Tibial artery (tissue), 4 donors: Measurements from ENCODE around the gene LGALS7B.
A peak's percentile ranks its signal among the peaks of the same experiment; 100 is the strongest.
"Not testable (repeated sequence)": the region's sequence is repeated elsewhere in the genome, so short reads cannot be mapped to it uniquely, and the experiment has no call there.

Experiments used
- DNase-seq, 2 donors: peaks; one replicate each; pipeline ENCODE4 v3.0.0-alpha.2; 2019
- H3K27ac ChIP-seq, 2 donors: fragments of 200-600 bp; sonication (generic) in 1 of 2; 1 replicate in 1 of 2; 2 replicates in 1 of 2; pipeline ENCODE4 v1.5.1; 2018 to 2019; ENCODE audit warnings: mild to moderate bottlenecking in 1 of 2
- H3K27me3 ChIP-seq, 2 donors: fragments of 200-600 bp; sonication (generic) in 1 of 2; one replicate each; pipeline versions ENCODE4 v1.5.1 to v1.6.0; 2016 to 2019
- H3K36me3 ChIP-seq, 3 donors: fragments of 200-600 bp; sonication (generic) in 2 of 3; one replicate each; pipeline ENCODE4 v1.5.1; 2016 to 2019; ENCODE audit warnings: mild to moderate bottlenecking in 2 of 3
- H3K4me1 ChIP-seq, 4 donors: fragments of 200-600 bp; sonication (generic) in 2 of 4; 1 replicate in 3 of 4; 2 replicates in 1 of 4; pipeline ENCODE4 v1.5.1; 2016 to 2019
- H3K4me3 ChIP-seq, 2 donors: fragments of 200-600 bp; sonication (generic) in 1 of 2; 1 replicate in 1 of 2; 2 replicates in 1 of 2; pipeline ENCODE4 v1.5.1; 2018 to 2019; ENCODE audit warnings: mild to moderate bottlenecking in 2 of 2
- H3K9me3 ChIP-seq, 3 donors: fragments of 200-600 bp; sonication (generic) in 1 of 3; one replicate each; pipeline ENCODE4 v1.5.1; 2016 to 2019
- CTCF ChIP-seq, 2 experiments: fragments of 200-600 bp in 1 of 2; fragments of 450-650 bp in 1 of 2; IDR thresholded peaks; one replicate each; pipeline ENCODE4 v1.5.1; 2017 to 2019; ENCODE audit warnings: antibody characterized with exemption in 2 of 2, mild to moderate bottlenecking in 1 of 2, moderate library complexity in 1 of 2
- intact Hi-C: fragments of 100-400 bp; cut with DNase I; formaldehyde crosslinking; loops from one replicate; pipeline ENCODE4 v1.15.0; 2023; ENCODE audit warnings: low total_unique reads

The LGALS7B gene

GRCh38 chr19:38765214-38765613, 23.8 kb upstream of the LGALS7B start:
- Histone ChIP-seq H3K9me3 (no peaks in the 10 kb centered on the region), H3K4me3 (no peak overlapping the region), H3K27me3 (no peaks in the 10 kb centered on the region), H3K36me3 (no peaks in the 10 kb centered on the region), H3K27ac (no peak overlapping the region), H3K4me1 (peaks cover 0 to 8% (median 3%) of the 10 kb centered on the region in 4 donors)
- TF ChIP-seq CTCF (IDR thresholded peaks at IDR 0.05): no peak
- no peak for DNase-seq
- intact Hi-C loops: loop anchor here (10.0 kb wide), 1 partner anchor 110 kb away; the partner anchor contains the start of gene RINL

GRCh38 chr19:38766276-38767047, 22.5 kb upstream of the LGALS7B start:
- Histone ChIP-seq H3K27ac (no peak overlapping the region), H3K4me1 (peaks cover 0 to 9% (median 3%) of the 10 kb centered on the region in 4 donors), H3K36me3 (no peaks in the 10 kb centered on the region), H3K27me3 (no peaks in the 10 kb centered on the region), H3K4me3 (no peak overlapping the region), H3K9me3 (no peaks in the 10 kb centered on the region)
- no peak for TF ChIP-seq CTCF (IDR thresholded peaks at IDR 0.05)
- DNase-seq: no peak
- intact Hi-C loops: loop anchor here (10.0 kb wide), 1 partner anchor 108 kb away; the partner anchor contains the start of gene RINL

GRCh38 chr19:38769635-38770211, 19.3 kb upstream of the LGALS7B start:
- no peaks in the 10 kb centered on the region for H3K27me3 ChIP-seq
- TF ChIP-seq CTCF (IDR thresholded peaks at IDR 0.05): peak; percentile 78 to 83
- intact Hi-C loops: loop anchor here (10.0 kb wide), 1 partner anchor 105 kb away; the partner anchor contains the start of gene RINL
- peak; percentile 86 to 89 for DNase-seq
- peak overlapping the region in 1 of 2 donors; percentile 37 for H3K27ac ChIP-seq
- no peaks in the 10 kb centered on the region for H3K36me3 ChIP-seq
- peak overlapping the region; percentile 34 to 44 for H3K4me3 ChIP-seq
- H3K4me1 ChIP-seq: peaks cover 0 to 9% (median 3%) of the 10 kb centered on the region in 4 donors
- H3K9me3 ChIP-seq: no peaks in the 10 kb centered on the region

GRCh38 chr19:38770228-38770948, 18.6 kb upstream of the LGALS7B start:
- DNase-seq, H3K27me3 ChIP-seq, H3K4me1 ChIP-seq, intact Hi-C loops, H3K36me3 ChIP-seq, H3K9me3 ChIP-seq: not testable (repeated sequence)
- Histone ChIP-seq H3K4me3 (peak overlapping the region; percentile 34 to 44), H3K27ac (peak overlapping the region in 1 of 2 donors; percentile 37)

GRCh38 chr19:38770949-38771275, 18.1 kb upstream of the LGALS7B start:
- intact Hi-C loops, DNase-seq: not testable (repeated sequence)

GRCh38 chr19:38771569-38771968, 17.4 kb upstream of the LGALS7B start:
- not testable (repeated sequence) for H3K4me3 ChIP-seq

More at GRCh38 chr19:38770949-38771275, 18.1 kb upstream of the LGALS7B start:
- H3K27ac ChIP-seq, H3K9me3 ChIP-seq, H3K27me3 ChIP-seq, H3K36me3 ChIP-seq, H3K4me1 ChIP-seq: not testable (repeated sequence)
- H3K4me3 ChIP-seq: peak overlapping the region in 1 of 2 donors; percentile 33

More at GRCh38 chr19:38771569-38771968, 17.4 kb upstream of the LGALS7B start:
- H3K27ac ChIP-seq, H3K36me3 ChIP-seq, H3K4me1 ChIP-seq, DNase-seq, intact Hi-C loops, H3K9me3 ChIP-seq, H3K27me3 ChIP-seq: not testable (repeated sequence)
